GM10847 (cell line): Measurements from ENCODE around the gene RIOK3.

Source experiments
- POLR2A ChIP-seq: IDR thresholded peaks from 2 replicates; pipeline ENCODE4 v1.6.1; 2011; ENCODE audit not compliant: insufficient read length; ENCODE audit errors: extremely low read depth

RIOK3 gene

DNA sequence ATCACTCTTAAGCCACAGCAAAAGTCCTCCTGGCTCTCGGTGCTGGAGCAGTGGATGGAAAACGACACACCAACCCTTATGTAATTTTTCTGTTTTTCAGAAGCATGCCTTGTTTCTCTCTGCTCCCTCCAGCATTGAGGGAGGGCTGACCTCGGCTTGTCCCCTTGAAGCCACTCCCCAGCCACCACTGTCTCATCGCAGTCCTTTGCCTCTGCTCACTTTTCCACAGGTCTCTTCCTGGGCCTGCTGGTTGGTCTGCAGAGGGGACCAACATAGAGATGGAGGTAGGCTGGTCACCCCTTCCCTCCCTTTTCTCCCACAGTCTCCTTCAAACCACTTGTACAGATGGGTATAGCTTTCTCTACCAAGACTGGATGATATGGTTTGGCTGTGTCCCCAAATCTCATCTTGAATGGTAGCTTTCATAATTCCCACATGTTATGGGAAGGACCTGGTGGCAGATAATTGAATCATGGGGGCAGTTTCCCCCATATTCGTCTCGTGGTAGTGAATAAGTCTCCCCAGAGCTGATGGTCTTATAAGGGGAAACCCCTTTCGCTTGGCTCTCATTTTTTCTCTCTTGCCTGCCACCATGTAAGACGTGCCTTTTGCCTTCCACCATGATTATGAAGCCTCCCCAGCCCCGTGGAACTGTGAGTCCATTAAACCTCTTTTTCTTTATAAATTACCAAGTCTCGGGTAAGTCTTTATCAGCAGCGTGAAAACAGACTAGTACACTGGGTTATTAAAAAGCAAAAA, 14.3 kb upstream of the RIOK3 start:
- TF ChIP-seq POLR2A: no peak

DNA sequence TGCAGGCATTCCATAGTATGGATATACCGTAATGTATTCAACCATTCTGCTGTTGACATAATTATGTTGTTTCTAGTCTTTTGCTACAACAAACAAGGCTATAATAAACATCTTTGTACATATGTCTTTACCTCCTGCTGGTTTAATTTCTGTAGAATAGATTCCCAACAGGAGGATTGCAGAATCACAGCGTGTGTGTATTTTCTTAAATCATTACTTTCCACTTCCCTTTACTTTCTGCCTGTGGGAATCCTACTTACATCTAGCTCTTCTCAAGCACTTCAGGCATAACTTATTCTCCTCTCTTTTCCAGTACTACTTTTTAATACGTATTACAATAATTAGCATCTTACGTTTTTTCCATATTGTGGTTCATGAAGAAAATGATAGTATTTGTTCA, 13.0 kb upstream of the RIOK3 start:
- TF ChIP-seq POLR2A: no peak

GRCh38 chr18:23442958-23443357, 10.1 kb upstream of the RIOK3 start:
- no peak for TF ChIP-seq POLR2A

DNA sequence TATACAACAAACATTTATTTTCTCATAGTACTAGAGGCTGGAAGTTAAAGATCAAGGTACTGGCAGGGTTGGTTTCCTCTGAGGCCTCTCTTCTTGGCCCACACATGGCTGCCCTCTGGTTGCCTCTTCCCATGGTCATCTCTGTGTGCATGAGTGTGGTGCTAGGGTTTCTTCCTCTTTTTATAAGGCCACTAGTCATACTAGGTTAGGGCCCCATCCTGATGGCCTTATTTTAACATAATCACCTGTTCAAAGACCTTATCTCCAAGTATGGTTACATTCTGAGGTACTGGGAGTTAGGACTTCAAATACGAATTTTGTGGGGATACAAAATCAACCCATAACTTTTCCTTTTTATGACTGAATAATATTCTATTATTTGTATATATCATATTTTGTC, 4.8 kb upstream of the RIOK3 start:
- TF ChIP-seq POLR2A: no peak

DNA sequence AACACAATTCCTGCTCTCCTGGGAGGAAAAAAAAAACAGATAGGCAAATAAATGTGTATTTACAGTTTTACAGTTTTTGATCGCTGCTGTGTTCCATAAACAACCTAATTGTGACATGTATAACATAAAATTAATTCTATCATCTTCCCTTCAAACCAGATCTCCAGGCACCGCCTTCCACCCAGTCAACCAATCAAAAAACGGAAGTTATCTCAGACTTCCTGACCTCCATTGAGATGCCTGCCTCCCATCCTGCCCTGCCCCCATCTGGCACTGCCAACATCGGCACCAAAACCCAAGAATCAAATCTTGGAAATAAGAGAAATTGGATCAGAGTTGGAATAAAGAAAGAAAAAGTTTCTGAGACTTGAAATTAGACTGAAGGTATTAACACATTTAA, 3.1 kb upstream of the RIOK3 start:
- TF ChIP-seq POLR2A: no peak

GRCh38 chr18:23451011-23451410, 2.1 kb upstream of the RIOK3 start:
- TF ChIP-seq POLR2A: no peak

- TF ChIP-seq POLR2A: no peak
These were observed 1.6 kb upstream of the RIOK3 start for GRCh38 chr18:23451491-23451890.

- TF ChIP-seq POLR2A: no peak
These were observed 750 bp upstream of the RIOK3 start for GRCh38 chr18:23452347-23452727.

GRCh38 chr18:23453680-23454058, 582 bp downstream of the RIOK3 start:
- TF ChIP-seq POLR2A: no peak

DNA sequence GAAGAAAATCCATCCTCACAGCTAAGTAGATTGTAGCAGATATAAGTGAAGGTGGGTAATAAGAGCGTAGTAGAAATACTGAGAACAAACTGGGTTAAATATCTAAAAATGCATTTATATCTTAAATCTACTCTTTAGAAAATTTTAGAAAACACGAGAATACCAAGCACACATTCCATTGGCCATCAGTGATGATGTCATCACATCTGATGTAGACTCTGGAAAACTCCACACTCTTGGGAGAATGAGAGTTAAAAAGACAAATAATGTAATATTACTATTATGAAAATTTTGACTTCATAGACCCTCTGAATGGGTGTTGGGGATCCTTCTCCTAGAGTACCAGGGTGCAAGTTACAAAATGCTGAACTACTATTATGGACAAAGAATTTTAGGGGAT, 3.7 kb downstream of the RIOK3 start:
- no peak for TF ChIP-seq POLR2A

DNA sequence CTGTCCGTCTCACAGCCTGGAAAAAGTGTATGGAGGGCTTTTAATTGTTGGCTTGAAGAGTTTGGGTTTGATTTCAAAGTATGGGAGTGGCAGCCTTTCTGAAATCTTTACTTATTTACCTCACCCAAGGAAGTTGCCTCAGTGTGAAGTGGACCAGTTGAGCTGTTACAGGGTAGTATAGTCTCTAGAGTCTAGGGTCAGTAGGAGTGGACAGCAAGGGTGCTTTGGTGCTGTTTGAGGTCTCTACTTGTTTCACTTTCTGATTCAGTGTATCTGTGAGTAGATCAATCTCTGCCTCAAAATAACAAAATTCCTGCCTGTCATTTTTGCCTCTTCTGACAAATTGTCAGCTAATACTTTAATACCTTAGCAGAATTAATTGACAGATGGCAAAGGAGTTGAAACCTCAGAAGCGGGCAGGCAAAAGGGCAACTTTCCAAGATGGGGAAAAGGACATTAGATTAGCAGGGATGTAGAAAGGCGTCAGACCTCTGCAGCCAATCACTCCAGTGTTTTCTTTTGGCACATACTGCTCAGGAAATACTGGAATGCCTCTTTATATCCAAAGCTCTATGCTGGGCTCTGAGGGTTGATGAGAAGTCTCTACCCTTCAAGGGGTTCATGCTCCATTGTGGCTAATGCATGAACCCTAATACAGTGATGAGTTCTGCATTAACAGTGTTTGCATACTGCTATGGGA, 5.9 kb downstream of the RIOK3 start:
- TF ChIP-seq POLR2A: no peak

DNA sequence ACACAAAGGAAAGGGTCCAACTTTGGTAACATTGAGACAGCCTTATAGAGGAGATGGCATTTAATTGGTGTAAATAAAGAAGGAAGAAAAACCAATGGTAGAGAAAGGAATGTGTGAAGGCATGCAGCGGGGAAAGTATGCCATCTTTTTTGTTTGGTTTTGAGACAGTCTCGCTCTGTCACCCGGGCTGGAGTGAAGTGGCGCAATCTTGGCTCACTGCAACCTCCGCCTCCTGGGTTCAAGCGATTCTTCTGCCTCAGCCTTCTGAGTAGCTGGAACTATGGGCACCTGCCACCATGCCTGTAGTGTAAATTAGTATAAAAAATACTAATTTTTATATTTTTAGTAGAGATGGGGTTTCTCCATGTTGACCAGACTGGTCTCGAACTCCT, 6.4 kb downstream of the RIOK3 start:
- TF ChIP-seq POLR2A: no peak

GRCh38 chr18:23460285-23461273, 7.5 kb downstream of the RIOK3 start:
- no peak for TF ChIP-seq POLR2A

DNA sequence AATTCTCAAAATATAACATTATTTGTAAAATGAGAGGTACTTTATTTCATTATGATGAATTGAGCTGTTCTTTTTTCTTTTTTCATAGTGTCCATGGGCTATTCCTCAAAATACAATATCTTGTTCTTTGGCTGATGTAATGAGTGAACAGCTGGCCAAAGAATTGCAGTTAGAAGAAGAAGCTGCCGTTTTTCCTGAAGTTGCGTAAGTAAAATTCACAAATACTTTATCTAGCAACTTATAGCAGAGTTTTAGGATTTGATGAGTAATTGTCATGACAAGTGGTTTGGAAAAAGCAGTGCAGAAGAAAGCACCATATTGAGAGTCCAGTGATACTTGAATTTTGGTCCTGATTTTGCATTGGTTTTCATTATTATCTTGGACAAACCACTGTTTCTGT, 9.8 kb downstream of the RIOK3 start:
- TF ChIP-seq POLR2A: no peak

DNA sequence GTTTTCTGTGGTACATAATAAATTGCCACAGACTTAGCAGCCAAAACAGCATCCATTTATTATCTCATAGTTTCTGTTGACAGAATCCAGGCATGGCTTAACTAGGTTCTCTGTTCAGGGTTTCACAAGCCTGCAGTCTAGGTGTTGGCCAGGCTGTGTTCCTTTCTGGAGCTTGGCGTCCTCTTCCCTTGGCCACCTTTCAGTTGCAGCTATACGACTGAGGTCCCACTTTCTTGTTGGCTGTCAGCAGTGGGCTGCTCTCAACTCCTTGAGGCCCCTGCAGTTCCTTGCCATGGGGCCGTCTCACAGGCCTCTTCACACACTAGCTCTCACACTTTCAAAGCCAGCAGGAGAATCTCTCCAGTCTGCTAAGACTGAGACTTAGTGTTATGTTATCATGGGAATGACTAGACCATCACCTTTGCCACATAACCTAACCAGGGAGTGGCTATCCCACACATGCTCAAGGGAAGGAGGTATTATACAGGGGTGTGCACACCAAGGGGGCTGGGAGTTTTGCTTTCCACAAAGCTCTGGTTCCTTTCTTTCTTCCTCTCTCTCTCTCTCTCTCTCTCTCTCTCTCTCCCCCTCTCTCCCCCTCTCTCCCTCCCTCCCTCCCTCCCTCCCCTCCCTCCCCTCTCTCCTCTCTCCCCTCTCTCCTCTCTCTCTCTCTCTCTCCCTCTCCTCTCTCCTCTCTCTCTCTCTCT, 15.8 kb downstream of the RIOK3 start:
- no peak for TF ChIP-seq POLR2A

DNA sequence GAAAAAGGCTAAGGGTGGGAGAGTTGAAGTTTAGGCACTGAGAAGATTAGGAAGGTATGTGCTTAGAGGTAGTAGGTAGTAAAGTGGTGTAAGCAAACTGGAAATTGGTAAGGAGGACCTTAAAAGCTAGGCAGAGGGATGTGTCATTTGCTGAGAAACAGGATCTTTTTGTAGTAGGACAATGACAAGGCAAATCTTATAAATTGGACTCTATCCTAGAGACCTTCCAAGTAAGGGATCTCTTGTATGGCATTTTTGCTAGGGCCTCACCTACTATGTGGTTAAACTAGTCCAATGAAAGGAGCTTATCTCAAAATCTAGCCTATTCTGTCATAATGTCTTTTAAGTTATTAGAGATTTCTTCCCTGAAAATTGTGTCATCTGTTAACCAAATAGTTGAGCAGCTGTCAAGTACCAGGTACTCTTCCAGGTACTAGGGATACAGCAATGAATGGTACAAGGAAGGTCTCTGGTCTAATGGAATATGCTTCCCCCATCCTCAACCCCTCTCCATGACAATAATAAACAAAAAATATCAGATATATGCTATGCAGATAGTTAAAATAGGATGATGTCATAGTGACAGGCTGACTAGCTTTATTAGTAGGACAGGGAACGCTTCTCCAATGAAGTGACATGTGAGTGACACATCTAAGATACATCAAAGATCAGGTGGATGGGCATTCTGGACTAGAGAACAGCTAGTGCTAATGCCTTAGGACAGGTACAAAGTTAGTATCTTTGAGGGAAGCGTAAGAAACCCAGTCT, 17.7 kb downstream of the RIOK3 start:
- no peak for TF ChIP-seq POLR2A
